Hindlimb muscle (tissue), 1 donor: ENCODE measurements around the gene WNT10A. TPM values are rescaled to one million over a fixed set of nuclear protein-coding genes. Genes with fewer than 3 reads are reported as not detected.

ENCODE experiments used
- polyA plus RNA-seq: library from polyadenylated mRNA; unstranded; fragments of 120-200 nt; gene quantifications from one replicate; pipeline ENCODE4 v1.2.1, GENCODE V29; 2013; ENCODE audit not compliant: insufficient read length

Gene WNT10A
- polyA plus RNA-seq, 1 donor = 0.23 TPM

Other genes with a start within 250 kb of the WNT10A start
- 16.8 TPM for gene ZNF142, start 221.2 kb upstream of the WNT10A start, polyA plus RNA-seq
- 38.9 TPM for gene BCS1L, start 221.2 kb upstream of the WNT10A start, polyA plus RNA-seq
- gene RNF25, start 208.8 kb upstream of the WNT10A start, polyA plus RNA-seq = 29.4 TPM
- 28.0 TPM for gene STK36, start 208.8 kb upstream of the WNT10A start, polyA plus RNA-seq
- gene TTLL4, start 170.0 kb upstream of the WNT10A start, polyA plus RNA-seq = 26.8 TPM
- 25.4 TPM for gene CYP27A1, start 98.7 kb upstream of the WNT10A start, polyA plus RNA-seq
- gene PRKAG3, start 49.0 kb upstream of the WNT10A start, polyA plus RNA-seq = 44.4 TPM
- 0.45 TPM for gene WNT6, start 21.0 kb upstream of the WNT10A start, polyA plus RNA-seq
- gene CDK5R2, start 78.8 kb downstream of the WNT10A start, polyA plus RNA-seq = not detected
- 0.58 TPM for gene FEV, start 104.3 kb downstream of the WNT10A start, polyA plus RNA-seq
- gene CRYBA2, start 112.6 kb downstream of the WNT10A start, polyA plus RNA-seq = not detected
- gene CFAP65, start 160.7 kb downstream of the WNT10A start, polyA plus RNA-seq = not detected
- not detected for gene IHH, start 180.1 kb downstream of the WNT10A start, polyA plus RNA-seq